GM10847 (cell line): Measurements from ENCODE around the gene DCDC2C.

Source experiments
- POLR2A ChIP-seq: IDR thresholded peaks from 2 replicates; pipeline ENCODE4 v1.6.1; 2011; ENCODE audit not compliant: insufficient read length; ENCODE audit errors: extremely low read depth

The DCDC2C gene

GRCh38 chr2:3666613-3666975 is 36.8 kb upstream of the DCDC2C start:
- TF ChIP-seq POLR2A: no peak

- no peak for TF ChIP-seq POLR2A
Observed at GRCh38 chr2:3667151-3667631, 36.2 kb upstream of the DCDC2C start.

- no peak for TF ChIP-seq POLR2A
Observed at GRCh38 chr2:3669656-3670055, 33.7 kb upstream of the DCDC2C start.

- TF ChIP-seq POLR2A: no peak
Observed at GRCh38 chr2:3670376-3670775, 33.0 kb upstream of the DCDC2C start.

- no peak for TF ChIP-seq POLR2A
Observed at GRCh38 chr2:3670941-3671340, 32.4 kb upstream of the DCDC2C start.

- TF ChIP-seq POLR2A: no peak
Observed at GRCh38 chr2:3672861-3673678, 30.3 kb upstream of the DCDC2C start.

- TF ChIP-seq POLR2A: no peak
Observed at GRCh38 chr2:3674066-3674845, 29.1 kb upstream of the DCDC2C start.

- TF ChIP-seq POLR2A: no peak
Observed at GRCh38 chr2:3675687-3676086, 27.7 kb upstream of the DCDC2C start.

GRCh38 chr2:3677436-3677835 is 25.9 kb upstream of the DCDC2C start:
- TF ChIP-seq POLR2A: no peak

- no peak for TF ChIP-seq POLR2A
Observed at GRCh38 chr2:3678212-3678611, 25.2 kb upstream of the DCDC2C start.

- no peak for TF ChIP-seq POLR2A
Observed at GRCh38 chr2:3679180-3679579, 24.2 kb upstream of the DCDC2C start.

GRCh38 chr2:3679616-3680393 is 23.6 kb upstream of the DCDC2C start:
- TF ChIP-seq POLR2A: no peak

GRCh38 chr2:3680548-3681345 is 22.6 kb upstream of the DCDC2C start:
- TF ChIP-seq POLR2A: no peak

GRCh38 chr2:3681625-3682024 is 21.8 kb upstream of the DCDC2C start:
- no peak for TF ChIP-seq POLR2A

- TF ChIP-seq POLR2A: no peak
Observed at GRCh38 chr2:3682811-3683210, 20.6 kb upstream of the DCDC2C start.
